GM23338 (cell line): ENCODE data around the gene PTPN5.

Experiments used
- EZH2 ChIP-seq: fragments of 200-600 bp; sonication (generic); IDR thresholded peaks from one replicate; pipeline ENCODE4 v1.8.0; 2017; ENCODE audit warnings: antibody characterized with exemption, mild to moderate bottlenecking, low read depth; ENCODE audit not compliant: unreplicated experiment
- EZH2phosphoT487 ChIP-seq: fragments of 200-600 bp; sonication (generic); IDR thresholded peaks from one replicate; pipeline ENCODE4 v1.8.1; 2018; ENCODE audit warnings: antibody characterized with exemption; ENCODE audit not compliant: unreplicated experiment
- POLR2AphosphoS5 ChIP-seq: IDR thresholded peaks from 2 replicates; pipeline ENCODE4 v1.6.1; 2016; ENCODE audit warnings: antibody characterized with exemption, low read depth
- STAT1 ChIP-seq: IDR thresholded peaks from one replicate; pipeline ENCODE4 v1.6.1; 2016; ENCODE audit warnings: antibody characterized with exemption; ENCODE audit not compliant: unreplicated experiment
- ZNF331 ChIP-seq: fragments of 250-450 bp; sonication (Bioruptor Pico); IDR thresholded peaks from 2 replicates; pipeline ENCODE4 v1.5.0; 2020; ENCODE audit warnings: low read depth, mild to moderate bottlenecking, moderate library complexity
- TF ChIP-seq, protein P1 (sequence below), 2 experiments: fragments of 200-600 bp in 1 of 2; sonication (generic) in 1 of 2; conservative IDR thresholded peaks; 2 replicates each; pipeline versions ENCODE4 v1.5.1 to v1.6.1; 2016 to 2017; ENCODE audit warnings: antibody characterized with exemption in 2 of 2, low read depth in 2 of 2, mild to moderate bottlenecking in 2 of 2, moderate library complexity in 1 of 2
- TF ChIP-seq, protein P2 (sequence below): IDR thresholded peaks from one replicate; pipeline ENCODE4 v1.6.1; 2018; ENCODE audit warnings: antibody characterized with exemption; ENCODE audit not compliant: unreplicated experiment

DNA sequence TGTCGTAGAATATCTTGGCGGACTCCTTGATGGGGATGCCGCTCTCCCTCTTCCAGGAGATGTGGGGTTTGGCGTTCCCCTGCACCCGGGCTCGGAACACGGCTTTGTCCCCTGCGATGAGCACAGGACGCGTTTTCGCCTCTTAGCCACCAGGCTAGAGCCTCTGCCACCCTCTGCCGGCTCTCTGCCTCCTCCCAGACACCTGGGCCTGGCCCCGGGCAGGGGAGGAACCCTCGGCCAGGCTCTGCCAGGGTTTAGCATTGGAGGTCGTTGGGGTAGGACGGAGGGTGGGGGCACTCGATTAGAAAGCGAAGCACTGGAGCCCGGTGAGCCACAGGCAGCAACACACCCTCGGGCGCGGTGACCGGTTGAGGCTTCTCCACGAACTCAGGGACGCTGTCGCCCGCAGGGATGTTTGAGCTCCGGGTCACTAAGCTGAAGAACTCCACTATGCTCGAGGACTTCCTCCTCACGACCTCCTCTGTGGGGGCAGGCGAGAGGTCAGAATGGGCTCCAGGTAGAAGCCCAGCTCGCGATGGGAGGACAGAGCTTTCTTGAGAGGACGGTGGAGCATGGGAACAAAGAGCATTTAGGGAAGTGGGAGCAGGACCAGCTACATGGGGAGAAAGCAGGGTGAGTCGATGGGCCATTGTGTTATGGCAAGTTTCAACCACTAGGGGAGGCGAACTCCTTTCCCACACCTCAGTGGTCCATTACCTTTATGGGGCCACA lies 69.9 kb downstream of the PTPN5 start:
- TF ChIP-seq, protein P1, sequence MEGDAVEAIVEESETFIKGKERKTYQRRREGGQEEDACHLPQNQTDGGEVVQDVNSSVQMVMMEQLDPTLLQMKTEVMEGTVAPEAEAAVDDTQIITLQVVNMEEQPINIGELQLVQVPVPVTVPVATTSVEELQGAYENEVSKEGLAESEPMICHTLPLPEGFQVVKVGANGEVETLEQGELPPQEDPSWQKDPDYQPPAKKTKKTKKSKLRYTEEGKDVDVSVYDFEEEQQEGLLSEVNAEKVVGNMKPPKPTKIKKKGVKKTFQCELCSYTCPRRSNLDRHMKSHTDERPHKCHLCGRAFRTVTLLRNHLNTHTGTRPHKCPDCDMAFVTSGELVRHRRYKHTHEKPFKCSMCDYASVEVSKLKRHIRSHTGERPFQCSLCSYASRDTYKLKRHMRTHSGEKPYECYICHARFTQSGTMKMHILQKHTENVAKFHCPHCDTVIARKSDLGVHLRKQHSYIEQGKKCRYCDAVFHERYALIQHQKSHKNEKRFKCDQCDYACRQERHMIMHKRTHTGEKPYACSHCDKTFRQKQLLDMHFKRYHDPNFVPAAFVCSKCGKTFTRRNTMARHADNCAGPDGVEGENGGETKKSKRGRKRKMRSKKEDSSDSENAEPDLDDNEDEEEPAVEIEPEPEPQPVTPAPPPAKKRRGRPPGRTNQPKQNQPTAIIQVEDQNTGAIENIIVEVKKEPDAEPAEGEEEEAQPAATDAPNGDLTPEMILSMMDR (conservative IDR thresholded peaks at IDR 0.05; ENCODE audit: low read depth in 2 of 2), result peak; percentile 71 to 80
- TF ChIP-seq EZH2phosphoT487, result no peak
- TF ChIP-seq POLR2AphosphoS5, result 0 out of 2 replicates have a peak, but pooled peaks have one; percentile 22
- TF ChIP-seq EZH2, result no peak
- TF ChIP-seq, protein P2, sequence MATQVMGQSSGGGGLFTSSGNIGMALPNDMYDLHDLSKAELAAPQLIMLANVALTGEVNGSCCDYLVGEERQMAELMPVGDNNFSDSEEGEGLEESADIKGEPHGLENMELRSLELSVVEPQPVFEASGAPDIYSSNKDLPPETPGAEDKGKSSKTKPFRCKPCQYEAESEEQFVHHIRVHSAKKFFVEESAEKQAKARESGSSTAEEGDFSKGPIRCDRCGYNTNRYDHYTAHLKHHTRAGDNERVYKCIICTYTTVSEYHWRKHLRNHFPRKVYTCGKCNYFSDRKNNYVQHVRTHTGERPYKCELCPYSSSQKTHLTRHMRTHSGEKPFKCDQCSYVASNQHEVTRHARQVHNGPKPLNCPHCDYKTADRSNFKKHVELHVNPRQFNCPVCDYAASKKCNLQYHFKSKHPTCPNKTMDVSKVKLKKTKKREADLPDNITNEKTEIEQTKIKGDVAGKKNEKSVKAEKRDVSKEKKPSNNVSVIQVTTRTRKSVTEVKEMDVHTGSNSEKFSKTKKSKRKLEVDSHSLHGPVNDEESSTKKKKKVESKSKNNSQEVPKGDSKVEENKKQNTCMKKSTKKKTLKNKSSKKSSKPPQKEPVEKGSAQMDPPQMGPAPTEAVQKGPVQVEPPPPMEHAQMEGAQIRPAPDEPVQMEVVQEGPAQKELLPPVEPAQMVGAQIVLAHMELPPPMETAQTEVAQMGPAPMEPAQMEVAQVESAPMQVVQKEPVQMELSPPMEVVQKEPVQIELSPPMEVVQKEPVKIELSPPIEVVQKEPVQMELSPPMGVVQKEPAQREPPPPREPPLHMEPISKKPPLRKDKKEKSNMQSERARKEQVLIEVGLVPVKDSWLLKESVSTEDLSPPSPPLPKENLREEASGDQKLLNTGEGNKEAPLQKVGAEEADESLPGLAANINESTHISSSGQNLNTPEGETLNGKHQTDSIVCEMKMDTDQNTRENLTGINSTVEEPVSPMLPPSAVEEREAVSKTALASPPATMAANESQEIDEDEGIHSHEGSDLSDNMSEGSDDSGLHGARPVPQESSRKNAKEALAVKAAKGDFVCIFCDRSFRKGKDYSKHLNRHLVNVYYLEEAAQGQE, result no peak
- TF ChIP-seq ZNF331 (CRISPR knock-in tag), result no peak
- no peak for TF ChIP-seq STAT1
